WERI-Rb-1 (cell line): ENCODE measurements around the gene UBTFL1.

ENCODE experiments used
- DNase-seq: peaks from one replicate; pipeline ENCODE4 v3.0.0-alpha.2; 2020
- H3K27ac ChIP-seq: fragments of 250-450 bp; sonication (Bioruptor Pico); 2 replicates; pipeline ENCODE4 v1.5.1; 2020; ENCODE audit warnings: mild to moderate bottlenecking, moderate library complexity
- H3K27me3 ChIP-seq: fragments of 250-450 bp; sonication (Bioruptor Pico); 2 replicates; pipeline ENCODE4 v1.5.1; 2021; ENCODE audit warnings: mild to moderate bottlenecking, low read depth, moderate library complexity; ENCODE audit not compliant: insufficient read depth, severe bottlenecking
- H3K36me3 ChIP-seq: fragments of 250-450 bp; sonication (Bioruptor Pico); 2 replicates; pipeline ENCODE4 v1.5.1; 2020; ENCODE audit warnings: mild to moderate bottlenecking, moderate library complexity
- H3K4me3 ChIP-seq: 2 replicates; pipeline ENCODE4 v1.5.1; 2011; ENCODE audit warnings: low read depth, mild to moderate bottlenecking, control low read depth, low read length
- H3K9me3 ChIP-seq: fragments of 250-450 bp; sonication (Bioruptor Pico); 2 replicates; pipeline ENCODE4 v1.5.1; 2021; ENCODE audit warnings: mild to moderate bottlenecking, moderate library complexity; ENCODE audit not compliant: severe bottlenecking
- CTCF ChIP-seq: IDR thresholded peaks from 2 replicates; pipeline ENCODE4 v1.5.1; 2011; ENCODE audit warnings: low read depth, mild to moderate bottlenecking, control low read depth, inconsistent platforms, low read length

The UBTFL1 gene

GRCh38 chr11:90135016-90135415 is 49.3 kb downstream of the UBTFL1 start:
- H3K27ac ChIP-seq, result no peak overlapping the region
- no peaks in the 10 kb centered on the region for H3K27me3 ChIP-seq
- H3K4me3 ChIP-seq, result peak overlapping the region; percentile 62
- H3K9me3 ChIP-seq, result no peaks in the 10 kb centered on the region
- TF ChIP-seq CTCF, result no peak
- no peak for DNase-seq
- H3K36me3 ChIP-seq, result no peaks in the 10 kb centered on the region
